WTC11 (cell line): ENCODE data around the gene CDH22. TPM values are rescaled to one million over a fixed set of nuclear protein-coding genes. Genes with fewer than 3 reads are reported as not detected.

Experiments used
- ATAC-seq: fragments of 200-7000 bp; cut with Tn5 transposase; 2 replicates; pipeline ENCODE4 v1.10.0; 2021; ENCODE audit warnings: mild to moderate bottlenecking, moderate library complexity
- CTCF ChIA-PET: fragments of 300-600 bp; sonication (Branson Sonifier 250); formaldehyde crosslinking; loops from one replicate; lab custom pipeline; 2021; ENCODE audit warnings: antibody characterized with exemption; lab: Charles Lee
- POLR2A ChIA-PET: fragments of 350-600 bp; sonication (Branson Sonifier 250); formaldehyde crosslinking; loops from one replicate; lab custom pipeline; 2021; ENCODE audit warnings: antibody characterized with exemption; lab: Charles Lee
- DNase-seq: peaks from one replicate; pipeline ENCODE4 v3.0.0; 2021; ENCODE audit warnings: low spot score
- H3K27ac Mint-ChIP-seq: 2 replicates; pipeline ENCODE4 v1.8.0; 2021; ENCODE audit warnings: mixed read lengths
- H3K27me3 Mint-ChIP-seq: 2 replicates; pipeline ENCODE4 v1.8.0; 2021; ENCODE audit warnings: low read depth, mild to moderate bottlenecking, moderate library complexity, mixed read lengths
- H3K36me3 Mint-ChIP-seq: 2 replicates; pipeline ENCODE4 v1.8.0; 2021; ENCODE audit warnings: mixed read lengths
- H3K4me1 Mint-ChIP-seq: 2 replicates; pipeline ENCODE4 v1.8.0; 2022; ENCODE audit warnings: mixed read lengths
- H3K4me3 Mint-ChIP-seq: 2 replicates; pipeline ENCODE4 v1.8.0; 2021; ENCODE audit warnings: mild to moderate bottlenecking, moderate library complexity, mixed read lengths
- H3K9me3 Mint-ChIP-seq: 2 replicates; pipeline ENCODE4 v1.8.0; 2021; ENCODE audit warnings: mixed read lengths
- CREM ChIP-seq: sonication (generic); formaldehyde crosslinking; IDR thresholded peaks from 2 replicates; pipeline ENCODE4 v1.8.1; 2022; ENCODE audit warnings: mild to moderate bottlenecking, missing genetic modification reagents, moderate library complexity
- ESRRA ChIP-seq: sonication (generic); formaldehyde crosslinking; IDR thresholded peaks from 2 replicates; pipeline ENCODE4 v1.8.1; 2022; ENCODE audit warnings: mild to moderate bottlenecking, missing genetic modification reagents, borderline replicate concordance
- FOXK1 ChIP-seq: sonication (generic); formaldehyde crosslinking; IDR thresholded peaks from 2 replicates; pipeline ENCODE4 v1.8.0; 2022; ENCODE audit warnings: mild to moderate bottlenecking, moderate library complexity, missing genetic modification reagents
- GABPB1 ChIP-seq: sonication (generic); formaldehyde crosslinking; IDR thresholded peaks from 2 replicates; pipeline ENCODE4 v1.8.1; 2023; ENCODE audit warnings: mild to moderate bottlenecking, missing genetic modification reagents
- GTF2I ChIP-seq: fragments of 250-450 bp; sonication (Bioruptor Pico); conservative IDR thresholded peaks from 2 replicates; pipeline ENCODE4 v1.4.0; 2021; ENCODE audit warnings: mild to moderate bottlenecking
- JUN ChIP-seq: sonication (generic); formaldehyde crosslinking; IDR thresholded peaks from 2 replicates; pipeline ENCODE4 v1.8.0; 2023; ENCODE audit warnings: mild to moderate bottlenecking, missing genetic modification reagents
- MXD4 ChIP-seq: fragments of 250-450 bp; sonication (Bioruptor Pico); IDR thresholded peaks from 2 replicates; pipeline ENCODE4 v1.8.0; 2021; ENCODE audit warnings: mild to moderate bottlenecking, moderate library complexity, borderline replicate concordance
- MYBL2 ChIP-seq: sonication (generic); formaldehyde crosslinking; IDR thresholded peaks from 2 replicates; pipeline ENCODE4 v1.8.1; 2023; ENCODE audit warnings: mild to moderate bottlenecking, moderate library complexity, missing genetic modification reagents
- NFE2L1 ChIP-seq: sonication (generic); formaldehyde crosslinking; IDR thresholded peaks from 2 replicates; pipeline ENCODE4 v1.8.1; 2023; ENCODE audit warnings: missing genetic modification reagents
- NFYB ChIP-seq: sonication (generic); formaldehyde crosslinking; conservative IDR thresholded peaks from 2 replicates; pipeline ENCODE4 v1.8.0; 2022; ENCODE audit warnings: low read depth, missing genetic modification reagents
- PRRX2 ChIP-seq: fragments of 250-450 bp; sonication (Bioruptor Pico); IDR thresholded peaks from 2 replicates; pipeline ENCODE4 v1.8.0; 2021; ENCODE audit warnings: mild to moderate bottlenecking
- SMAD3 ChIP-seq: sonication (generic); formaldehyde crosslinking; IDR thresholded peaks from 2 replicates; pipeline ENCODE4 v1.8.0; 2022; ENCODE audit warnings: missing genetic modification reagents, mild to moderate bottlenecking, borderline replicate concordance
- SOX15 ChIP-seq: fragments of 250-450 bp; sonication (Bioruptor Pico); IDR thresholded peaks from 2 replicates; pipeline ENCODE4 v1.9.0; 2021; ENCODE audit warnings: mild to moderate bottlenecking
- TEAD4 ChIP-seq: sonication (generic); formaldehyde crosslinking; IDR thresholded peaks from 2 replicates; pipeline ENCODE4 v1.8.0; 2022; ENCODE audit warnings: mild to moderate bottlenecking, missing genetic modification reagents
- TP53 ChIP-seq: sonication (generic); formaldehyde crosslinking; IDR thresholded peaks from 2 replicates; pipeline ENCODE4 v1.8.1; 2023; ENCODE audit warnings: mild to moderate bottlenecking, missing genetic modification reagents
- ZBTB21 ChIP-seq: sonication (generic); formaldehyde crosslinking; IDR thresholded peaks from 2 replicates; pipeline ENCODE4 v1.8.1; 2023; ENCODE audit warnings: mild to moderate bottlenecking, missing genetic modification reagents, borderline replicate concordance
- ZNF138 ChIP-seq: sonication (generic); formaldehyde crosslinking; conservative IDR thresholded peaks from 2 replicates; pipeline ENCODE4 v1.8.1; 2022; ENCODE audit warnings: mild to moderate bottlenecking, moderate library complexity, missing genetic modification reagents
- ZNF219 ChIP-seq: sonication (generic); formaldehyde crosslinking; IDR thresholded peaks from 2 replicates; pipeline ENCODE4 v1.8.0; 2023; ENCODE audit warnings: missing genetic modification reagents, mild to moderate bottlenecking, borderline replicate concordance
- ZNF671 ChIP-seq: fragments of 250-450 bp; sonication (Bioruptor Pico); IDR thresholded peaks from 2 replicates; pipeline ENCODE4 v1.8.0; 2021; ENCODE audit warnings: mild to moderate bottlenecking
- total RNA-seq: library from RNA; stranded (reverse); gene quantifications from 3 replicates; pipeline ENCODE4 v1.2.3, GENCODE V29; 2021
- TF ChIP-seq, protein P1 (sequence below): fragments of 250-450 bp; sonication (Bioruptor Pico); IDR thresholded peaks from 2 replicates; pipeline ENCODE4 v1.8.0; 2021; ENCODE audit warnings: mild to moderate bottlenecking
- TF ChIP-seq, protein P2 (sequence below): fragments of 250-450 bp; sonication (Bioruptor Pico); IDR thresholded peaks from 2 replicates; pipeline ENCODE4 v1.9.0; 2021; ENCODE audit warnings: mild to moderate bottlenecking
- TF ChIP-seq, protein P3 (sequence below): sonication (generic); formaldehyde crosslinking; IDR thresholded peaks from 2 replicates; pipeline ENCODE4 v1.8.0; 2023; ENCODE audit warnings: missing genetic modification reagents
- TF ChIP-seq, protein P4 (sequence below): sonication (generic); formaldehyde crosslinking; IDR thresholded peaks from 2 replicates; pipeline ENCODE4 v1.8.1; 2023; ENCODE audit warnings: mild to moderate bottlenecking, missing genetic modification reagents, moderate library complexity

The CDH22 gene
- total RNA-seq, 1 experiment from 2014 or later: 0.13 TPM

DNA sequence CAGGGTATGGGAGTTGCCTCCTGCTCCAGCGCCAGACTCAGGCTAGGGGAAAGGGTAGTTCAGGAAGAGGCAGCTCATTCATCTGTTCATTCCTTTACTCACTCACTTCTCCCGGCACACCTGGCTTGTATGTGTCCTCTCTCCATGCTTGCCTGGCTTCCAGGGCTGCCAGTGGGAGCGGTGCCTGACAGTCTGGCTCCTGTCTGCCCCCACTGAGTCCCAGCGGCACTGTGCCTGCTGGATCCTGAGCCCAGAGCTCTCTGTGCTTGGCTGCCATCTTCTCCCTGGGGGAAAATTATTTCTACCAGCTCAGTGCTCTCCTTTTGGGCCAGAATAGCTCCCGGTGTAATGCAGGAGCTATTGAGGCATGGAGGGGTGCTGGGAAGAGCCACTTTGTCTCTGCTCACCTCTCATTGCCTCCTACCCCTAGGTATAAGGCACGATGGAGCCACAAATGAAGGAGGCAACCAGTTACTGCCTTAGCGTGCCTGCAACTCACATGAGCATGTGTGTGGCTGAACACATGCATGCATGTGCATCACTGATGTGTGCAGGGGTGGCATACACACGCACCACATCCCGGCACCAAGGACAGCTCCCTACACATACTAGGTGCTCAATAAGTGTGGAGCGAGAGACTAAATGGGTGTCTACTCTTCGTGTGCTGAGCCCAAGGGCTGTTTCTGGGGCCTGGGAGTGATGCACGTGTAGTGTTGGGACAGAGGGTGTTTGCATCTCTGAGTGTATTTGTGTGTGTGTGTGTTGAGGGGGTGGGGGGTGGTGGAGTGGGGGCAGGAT, 46.6 kb downstream of the CDH22 start:
- no peak for DNase-seq
- CTCF ChIA-PET: interaction anchor here (0.9 to 1.6 kb wide), 4 partner anchors 22 to 87 kb away, joined by 3 to 6 read pairs (median 4); no protein-coding TSS in a partner anchor
- POLR2A ChIA-PET: no interaction called here
- Mint-ChIP-seq H3K36me3 (no peaks in the 10 kb centered on the region), H3K4me3 (no peak overlapping the region), H3K27me3 (no peaks in the 10 kb centered on the region), H3K27ac (no peak overlapping the region), H3K9me3 (peaks cover 6% of the 10 kb centered on the region), H3K4me1 (no peaks in the 10 kb centered on the region)
- TF ChIP-seq, protein P1, sequence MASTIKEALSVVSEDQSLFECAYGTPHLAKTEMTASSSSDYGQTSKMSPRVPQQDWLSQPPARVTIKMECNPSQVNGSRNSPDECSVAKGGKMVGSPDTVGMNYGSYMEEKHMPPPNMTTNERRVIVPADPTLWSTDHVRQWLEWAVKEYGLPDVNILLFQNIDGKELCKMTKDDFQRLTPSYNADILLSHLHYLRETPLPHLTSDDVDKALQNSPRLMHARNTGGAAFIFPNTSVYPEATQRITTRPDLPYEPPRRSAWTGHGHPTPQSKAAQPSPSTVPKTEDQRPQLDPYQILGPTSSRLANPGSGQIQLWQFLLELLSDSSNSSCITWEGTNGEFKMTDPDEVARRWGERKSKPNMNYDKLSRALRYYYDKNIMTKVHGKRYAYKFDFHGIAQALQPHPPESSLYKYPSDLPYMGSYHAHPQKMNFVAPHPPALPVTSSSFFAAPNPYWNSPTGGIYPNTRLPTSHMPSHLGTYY (CRISPR knock-in tag): no peak
- TF ChIP-seq ZNF138 (CRISPR knock-in tag): no peak
- TF ChIP-seq, protein P2, sequence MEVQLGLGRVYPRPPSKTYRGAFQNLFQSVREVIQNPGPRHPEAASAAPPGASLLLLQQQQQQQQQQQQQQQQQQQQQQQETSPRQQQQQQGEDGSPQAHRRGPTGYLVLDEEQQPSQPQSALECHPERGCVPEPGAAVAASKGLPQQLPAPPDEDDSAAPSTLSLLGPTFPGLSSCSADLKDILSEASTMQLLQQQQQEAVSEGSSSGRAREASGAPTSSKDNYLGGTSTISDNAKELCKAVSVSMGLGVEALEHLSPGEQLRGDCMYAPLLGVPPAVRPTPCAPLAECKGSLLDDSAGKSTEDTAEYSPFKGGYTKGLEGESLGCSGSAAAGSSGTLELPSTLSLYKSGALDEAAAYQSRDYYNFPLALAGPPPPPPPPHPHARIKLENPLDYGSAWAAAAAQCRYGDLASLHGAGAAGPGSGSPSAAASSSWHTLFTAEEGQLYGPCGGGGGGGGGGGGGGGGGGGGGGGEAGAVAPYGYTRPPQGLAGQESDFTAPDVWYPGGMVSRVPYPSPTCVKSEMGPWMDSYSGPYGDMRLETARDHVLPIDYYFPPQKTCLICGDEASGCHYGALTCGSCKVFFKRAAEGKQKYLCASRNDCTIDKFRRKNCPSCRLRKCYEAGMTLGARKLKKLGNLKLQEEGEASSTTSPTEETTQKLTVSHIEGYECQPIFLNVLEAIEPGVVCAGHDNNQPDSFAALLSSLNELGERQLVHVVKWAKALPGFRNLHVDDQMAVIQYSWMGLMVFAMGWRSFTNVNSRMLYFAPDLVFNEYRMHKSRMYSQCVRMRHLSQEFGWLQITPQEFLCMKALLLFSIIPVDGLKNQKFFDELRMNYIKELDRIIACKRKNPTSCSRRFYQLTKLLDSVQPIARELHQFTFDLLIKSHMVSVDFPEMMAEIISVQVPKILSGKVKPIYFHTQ (CRISPR knock-in tag): no peak
- TF ChIP-seq, protein P3, sequence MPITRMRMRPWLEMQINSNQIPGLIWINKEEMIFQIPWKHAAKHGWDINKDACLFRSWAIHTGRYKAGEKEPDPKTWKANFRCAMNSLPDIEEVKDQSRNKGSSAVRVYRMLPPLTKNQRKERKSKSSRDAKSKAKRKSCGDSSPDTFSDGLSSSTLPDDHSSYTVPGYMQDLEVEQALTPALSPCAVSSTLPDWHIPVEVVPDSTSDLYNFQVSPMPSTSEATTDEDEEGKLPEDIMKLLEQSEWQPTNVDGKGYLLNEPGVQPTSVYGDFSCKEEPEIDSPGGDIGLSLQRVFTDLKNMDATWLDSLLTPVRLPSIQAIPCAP (CRISPR knock-in tag): no peak
- TF ChIP-seq, protein P4, sequence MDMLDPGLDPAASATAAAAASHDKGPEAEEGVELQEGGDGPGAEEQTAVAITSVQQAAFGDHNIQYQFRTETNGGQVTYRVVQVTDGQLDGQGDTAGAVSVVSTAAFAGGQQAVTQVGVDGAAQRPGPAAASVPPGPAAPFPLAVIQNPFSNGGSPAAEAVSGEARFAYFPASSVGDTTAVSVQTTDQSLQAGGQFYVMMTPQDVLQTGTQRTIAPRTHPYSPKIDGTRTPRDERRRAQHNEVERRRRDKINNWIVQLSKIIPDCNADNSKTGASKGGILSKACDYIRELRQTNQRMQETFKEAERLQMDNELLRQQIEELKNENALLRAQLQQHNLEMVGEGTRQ (CRISPR knock-in tag): no peak
- no peak for TF ChIP-seq PRRX2 (CRISPR knock-in tag)
- TF ChIP-seq SMAD3 (CRISPR knock-in tag): no peak
- TF ChIP-seq JUN (CRISPR knock-in tag): no peak
- TF ChIP-seq FOXK1 (CRISPR knock-in tag): no peak
- ATAC-seq: no peak

DNA sequence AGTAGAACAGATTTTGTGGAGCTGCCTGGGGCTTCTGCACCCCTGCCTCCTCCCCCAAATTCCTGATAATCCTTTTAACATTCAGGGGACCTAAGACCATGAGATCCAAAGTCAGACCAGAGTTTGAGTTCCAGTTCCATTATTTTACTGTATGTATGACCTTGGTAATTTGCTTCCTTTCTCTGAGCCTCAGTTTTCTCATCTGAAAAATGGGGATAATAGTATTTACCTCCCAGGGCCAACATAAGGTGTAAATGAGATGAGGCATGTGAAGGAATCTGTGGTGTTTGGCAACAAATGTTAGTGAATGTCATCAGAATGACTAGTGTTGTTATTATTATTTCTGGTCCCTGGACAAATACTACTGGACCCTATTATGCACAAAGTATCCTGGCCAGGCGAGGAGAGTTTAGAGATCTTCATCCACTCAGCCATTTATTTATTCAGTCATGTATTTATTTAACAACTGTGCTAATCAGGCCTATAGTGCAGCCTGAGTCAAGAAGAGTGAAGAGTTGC, 47.3 kb downstream of the CDH22 start:
- H3K9me3 Mint-ChIP-seq: peaks cover 6% of the 10 kb centered on the region
- no peak overlapping the region for H3K4me3 Mint-ChIP-seq
- CTCF ChIA-PET: interaction anchor here (1.0 kb wide), 1 partner anchor 87 kb away, joined by 3 read pairs; no protein-coding TSS in a partner anchor

More for the DNA sequence above, 47.3 kb downstream of the CDH22 start:
- no peaks in the 10 kb centered on the region for H3K4me1 Mint-ChIP-seq
- POLR2A ChIA-PET: no interaction called here
- H3K36me3 Mint-ChIP-seq: no peaks in the 10 kb centered on the region
- no peak overlapping the region for H3K27ac Mint-ChIP-seq
- no peaks in the 10 kb centered on the region for H3K27me3 Mint-ChIP-seq
- TF ChIP-seq ZNF138 (CRISPR knock-in tag): no peak
- no peak for TF ChIP-seq MXD4 (CRISPR knock-in tag)
- no peak for TF ChIP-seq ESRRA (CRISPR knock-in tag)
- no peak for TF ChIP-seq TEAD4
- TF ChIP-seq ZNF219 (CRISPR knock-in tag): no peak
- TF ChIP-seq, protein P2 (CRISPR knock-in tag): no peak
- no peak for TF ChIP-seq CREM
- no peak for TF ChIP-seq NFYB (CRISPR knock-in tag)
- TF ChIP-seq TP53: no peak
- no peak for TF ChIP-seq ZNF671 (CRISPR knock-in tag)
- TF ChIP-seq GABPB1 (CRISPR knock-in tag): no peak
- no peak for TF ChIP-seq ZBTB21
- no peak for TF ChIP-seq SOX15 (CRISPR knock-in tag)
- TF ChIP-seq MYBL2 (CRISPR knock-in tag): no peak
- no peak for TF ChIP-seq NFE2L1 (CRISPR knock-in tag)
- TF ChIP-seq GTF2I (CRISPR knock-in tag): no peak
- DNase-seq (no peak), ATAC-seq (no peak)
